H1 (cell line): ENCODE measurements around the gene PDF. TPM values are rescaled to one million over a fixed set of nuclear protein-coding genes. Genes with fewer than 3 reads are reported as not detected.

ENCODE experiments used
- CTCF ChIA-PET: fragments of 300-600 bp; sonication (Branson Sonifier 250); formaldehyde crosslinking; loops from one replicate; lab custom pipeline; 2021; ENCODE audit not compliant: partially characterized antibody; lab: Charles Lee
- POLR2A ChIA-PET: fragments of 300-600 bp; sonication (Branson Sonifier 250); formaldehyde crosslinking; loops from one replicate; lab custom pipeline; 2021; ENCODE audit warnings: inconsistent platforms; ENCODE audit not compliant: partially characterized antibody; lab: Charles Lee
- DNase-seq, 2 experiments: peaks; one replicate each; pipeline versions ENCODE4 v3.0.0 to v3.0.0-alpha.2; 2010 to 2022; ENCODE audit warnings: low spot score in 2 of 2, low read depth in 1 of 2, mixed read lengths in 1 of 2
- FAIRE-seq: peaks from 2 replicates; lab custom pipeline; 2011; peaks lifted over from hg19 to GRCh38; lab: Jason Lieb, UNC
- H2AFZ ChIP-seq: 2 replicates; pipeline ENCODE4 v1.8.1; 2012; ENCODE audit warnings: low read length, inconsistent platforms
- H2AK5ac ChIP-seq: 2 replicates; pipeline ENCODE4 v1.6.1; 2013; ENCODE audit warnings: low read depth, low read length
- H2BK120ac ChIP-seq: replicated peaks from 2 replicates; pipeline ENCODE3; 2013; ENCODE audit warnings: low read depth, low read length, inconsistent platforms
- H2BK12ac ChIP-seq: 2 replicates; pipeline ENCODE4 v1.6.1; 2013; ENCODE audit warnings: low read depth, low read length
- H2BK15ac ChIP-seq: 2 replicates; pipeline ENCODE4 v1.6.1; 2013; ENCODE audit warnings: low read length
- H2BK20ac ChIP-seq: 2 replicates; pipeline ENCODE4 v1.6.1; 2013; ENCODE audit warnings: low read length
- H2BK5ac ChIP-seq: 2 replicates; pipeline ENCODE4 v1.6.1; 2013; ENCODE audit warnings: low read depth, low read length
- H3K14ac ChIP-seq: 2 replicates; pipeline ENCODE4 v1.6.1; 2013; ENCODE audit warnings: inconsistent platforms; ENCODE audit not compliant: insufficient read length
- H3K18ac ChIP-seq: 2 replicates; pipeline ENCODE4 v1.6.1; 2013; ENCODE audit warnings: low read length; ENCODE audit errors: extremely low read depth
- H3K23ac ChIP-seq: 2 replicates; pipeline ENCODE4 v1.6.1; 2013; ENCODE audit warnings: inconsistent platforms; ENCODE audit not compliant: insufficient read length
- H3K23me2 ChIP-seq: 2 replicates; pipeline ENCODE4 v1.6.1; 2013; ENCODE audit warnings: low read depth, low read length
- H3K27ac ChIP-seq: 2 replicates; pipeline ENCODE4 v1.6.1; 2011; ENCODE audit warnings: low read depth, low read length, inconsistent platforms
- H3K27me3 ChIP-seq, 4 experiments: replicated peaks in 1 of 4; 1 replicate in 1 of 4; 2 replicates in 3 of 4; pipeline versions ENCODE4 v1.6.1 to v1.8.1; 2011 to 2013; ENCODE audit warnings: low read length in 3 of 4, mild to moderate bottlenecking in 3 of 4, inconsistent platforms in 2 of 4, mixed read lengths in 2 of 4, moderate library complexity in 1 of 4; ENCODE audit not compliant: control insufficient read depth in 3 of 4, insufficient read depth in 3 of 4; ENCODE audit errors: extremely low read depth in 1 of 4
- H3K36me3 ChIP-seq, 4 experiments: 2 replicates each; pipeline versions ENCODE4 v1.6.1 to v1.8.1; 2011 to 2013; ENCODE audit warnings: mild to moderate bottlenecking in 4 of 4, low read length in 3 of 4, moderate library complexity in 2 of 4, control low read depth in 1 of 4, inconsistent platforms in 1 of 4; ENCODE audit not compliant: insufficient read depth in 4 of 4, control insufficient read depth in 2 of 4
- H3K4ac ChIP-seq: replicated peaks from 2 replicates; pipeline ENCODE3; 2013; ENCODE audit warnings: low read length, low read depth, mixed read lengths, inconsistent platforms; ENCODE audit not compliant: insufficient read length
- H3K4me1 ChIP-seq, 4 experiments: replicated peaks in 1 of 4; 1 replicate in 1 of 4; 2 replicates in 3 of 4; pipeline versions ENCODE4 v1.6.1 to v1.8.1; 2011 to 2013; ENCODE audit warnings: low read length in 3 of 4, inconsistent platforms in 2 of 4, mixed read lengths in 1 of 4; ENCODE audit not compliant: insufficient read depth in 4 of 4, control insufficient read depth in 3 of 4
- H3K4me2 ChIP-seq, 2 experiments: 2 replicates each; pipeline versions ENCODE4 v1.6.1 to v1.8.1; 2011 to 2013; ENCODE audit warnings: low read depth in 2 of 2, low read length in 2 of 2, control low read depth in 1 of 2, inconsistent platforms in 1 of 2, mild to moderate bottlenecking in 1 of 2; ENCODE audit not compliant: insufficient read depth in 1 of 2
- H3K4me3 ChIP-seq, 4 experiments: fragments of 200-600, 300-600 bp in 1 of 4; sonication (generic), shearing (Covaris generic), sonication (Bioruptor Twin) in 1 of 4; 2 replicates each; pipeline versions ENCODE4 v1.5.1 to v1.8.1; 2011 to 2016; ENCODE audit warnings: low read length in 4 of 4, low read depth in 3 of 4, control low read depth in 2 of 4, inconsistent platforms in 2 of 4, mild to moderate bottlenecking in 2 of 4, mixed read lengths in 1 of 4, moderate library complexity in 1 of 4; ENCODE audit not compliant: insufficient read depth in 2 of 4; ENCODE audit errors: extremely low read depth in 1 of 4
- H3K56ac ChIP-seq: replicated peaks from 2 replicates; pipeline ENCODE3; 2013; ENCODE audit warnings: low read depth, mild to moderate bottlenecking, mixed read lengths, low read length, inconsistent platforms; ENCODE audit not compliant: insufficient read length
- H3K79me1 ChIP-seq: 2 replicates; pipeline ENCODE4 v1.6.1; 2013; ENCODE audit warnings: low read depth, low read length, control low read depth
- H3K79me2 ChIP-seq, 2 experiments: 2 replicates each; pipeline versions ENCODE4 v1.6.1 to v1.8.1; 2012 to 2013; ENCODE audit warnings: low read length in 2 of 2, mild to moderate bottlenecking in 2 of 2, inconsistent platforms in 1 of 2; ENCODE audit not compliant: insufficient read depth in 2 of 2, control insufficient read depth in 1 of 2
- H3K9ac ChIP-seq, 4 experiments: replicated peaks in 1 of 4; 1 replicate in 1 of 4; 2 replicates in 3 of 4; pipeline versions ENCODE4 v1.6.1 to v1.8.1; 2011 to 2013; ENCODE audit warnings: low read depth in 3 of 4, low read length in 3 of 4, control low read depth in 2 of 4, mild to moderate bottlenecking in 2 of 4, moderate library complexity in 2 of 4, inconsistent platforms in 1 of 4; ENCODE audit errors: extremely low read depth in 1 of 4
- H3K9me3 ChIP-seq, 2 experiments: 2 replicates each; pipeline versions ENCODE4 v1.6.1 to v1.8.1; 2012 to 2013; ENCODE audit warnings: mild to moderate bottlenecking in 2 of 2, moderate library complexity in 2 of 2, control low read depth in 1 of 2, inconsistent platforms in 1 of 2, low read depth in 1 of 2, low read length in 1 of 2, mixed read lengths in 1 of 2; ENCODE audit not compliant: insufficient read depth in 2 of 2
- H4K20me1 ChIP-seq, 2 experiments: replicated peaks in 1 of 2; 2 replicates each; pipeline versions ENCODE3 to v1.8.1; 2011 to 2013; ENCODE audit warnings: inconsistent platforms in 2 of 2, low read length in 2 of 2, mild to moderate bottlenecking in 1 of 2; ENCODE audit not compliant: insufficient read depth in 2 of 2, control insufficient read depth in 1 of 2
- H4K5ac ChIP-seq: 2 replicates; pipeline ENCODE4 v1.6.1; 2013; ENCODE audit warnings: low read length, low read depth, mixed read lengths, inconsistent platforms; ENCODE audit not compliant: insufficient read length
- H4K8ac ChIP-seq: 2 replicates; pipeline ENCODE4 v1.8.0; 2013; ENCODE audit warnings: mild to moderate bottlenecking, moderate library complexity, low read length, inconsistent platforms; ENCODE audit not compliant: insufficient read depth; ENCODE audit errors: extremely low read depth
- H4K91ac ChIP-seq: replicated peaks from 2 replicates; pipeline ENCODE3; 2013; ENCODE audit warnings: low read length, mixed read lengths, inconsistent platforms; ENCODE audit not compliant: insufficient read length
- BACH1 ChIP-seq: IDR thresholded peaks from 2 replicates; pipeline ENCODE4 v1.6.1; 2012; ENCODE audit warnings: low read length, improper control_type of control experiment
- CHD2 ChIP-seq: IDR thresholded peaks from 2 replicates; pipeline ENCODE4 v1.6.1; 2012; ENCODE audit warnings: low read length, improper control_type of control experiment
- EZH2 ChIP-seq: fragments of 200-600 bp; sonication (generic); IDR thresholded peaks from 2 replicates; pipeline ENCODE4 v1.7.1; 2012; ENCODE audit warnings: low read depth, mild to moderate bottlenecking, moderate library complexity, low read length, inconsistent platforms; ENCODE audit not compliant: severe bottlenecking
- HDAC6 ChIP-seq: IDR thresholded peaks from one replicate; pipeline ENCODE4 v1.7.1; 2012; ENCODE audit warnings: low read depth, mild to moderate bottlenecking, inconsistent platforms, low read length, moderate library complexity
- JUND ChIP-seq: IDR thresholded peaks from 2 replicates; pipeline ENCODE4 v1.6.1; 2011; ENCODE audit warnings: mild to moderate bottlenecking, improper control_type of control experiment, low read length
- NANOG ChIP-seq: IDR thresholded peaks from 2 replicates; pipeline ENCODE4 v1.6.1; 2011; ENCODE audit warnings: low read length, low read depth, mild to moderate bottlenecking, inconsistent platforms; ENCODE audit not compliant: insufficient read depth, poor library complexity, severe bottlenecking
- POLR2AphosphoS5 ChIP-seq: IDR thresholded peaks from 2 replicates; pipeline ENCODE4 v1.6.1; 2011; ENCODE audit warnings: low read depth, low read length
- SP1 ChIP-seq: IDR thresholded peaks from 2 replicates; pipeline ENCODE4 v1.6.1; 2011; ENCODE audit warnings: low read depth, low read length
- SP2 ChIP-seq: IDR thresholded peaks from 2 replicates; pipeline ENCODE4 v1.6.1; 2012; ENCODE audit warnings: mild to moderate bottlenecking, low read length, inconsistent platforms
- SUZ12 ChIP-seq: fragments of 200-600 bp; sonication (generic); IDR thresholded peaks from 2 replicates; pipeline ENCODE4 v1.6.1; 2012; ENCODE audit warnings: mild to moderate bottlenecking, inconsistent platforms, low read length, moderate library complexity, mixed read lengths
- TAF1 ChIP-seq: IDR thresholded peaks from 2 replicates; pipeline ENCODE4 v1.6.1; 2011; ENCODE audit warnings: mild to moderate bottlenecking, low read depth, low read length
- WGBS, 2 experiments: shearing (Covaris generic) in 1 of 2; methylation state at CpG; one replicate each; pipeline versions ENCODE4 v1.1.6 to v1.1.7; 2013 to 2015; ENCODE audit warnings: low lambda C conversion rate in 2 of 2, mixed read lengths in 2 of 2, inconsistent platforms in 1 of 2, low coverage in 1 of 2, missing lambda C conversion rate in 1 of 2; ENCODE audit not compliant: insufficient replicate concordance in 2 of 2, insufficient coverage in 1 of 2, insufficient read length in 1 of 2; ENCODE audit errors: extremely low coverage in 1 of 2, missing lambda C conversion rate in 1 of 2; 5-methylcytosine and 5-hydroxymethylcytosine counted together
- polyA plus RNA-seq, 7 experiments: library from polyadenylated mRNA; depleted of rRNA in 3 of 7; stranded (reverse) in 5 of 7; unstranded in 2 of 7; fragments of >200 nt in 5 of 7; fragments of 200-250 nt in 2 of 7; gene quantifications; 1 replicate in 5 of 7; 2 replicates in 1 of 7; 4 replicates in 1 of 7; pipeline versions ENCODE4 v1.2.1 to v1.2.3, GENCODE V29; 2011 to 2013; ENCODE audit warnings: missing spikeins in 2 of 7, mixed read lengths in 2 of 7
- total RNA-seq: library from RNA; stranded (reverse); fragmentation: NEBNext Ultra II Directional; extraction: Animal tissue kit (Norgen Biotek cat#: 25700); gene quantifications from 2 replicates; pipeline ENCODE4 v1.2.1, GENCODE V29; 2021
- TF ChIP-seq, protein P1 (sequence below), 3 experiments: IDR thresholded peaks; 1 replicate in 2 of 3; 2 replicates in 1 of 3; pipeline versions ENCODE4 v1.5.1 to v1.6.1; 2011; ENCODE audit warnings: low read length in 3 of 3, mild to moderate bottlenecking in 3 of 3, inconsistent platforms in 2 of 3, low read depth in 1 of 3, moderate library complexity in 1 of 3; ENCODE audit not compliant: insufficient read depth in 1 of 3; ENCODE audit errors: control extremely low read depth in 1 of 3

PDF gene
- total and polyA plus RNA-seq, 2 of the 8 experiments (the other 6 are each of a cell fraction or from before 2014, with no cell fraction given) = 17.7 to 23.9 TPM

DNA sequence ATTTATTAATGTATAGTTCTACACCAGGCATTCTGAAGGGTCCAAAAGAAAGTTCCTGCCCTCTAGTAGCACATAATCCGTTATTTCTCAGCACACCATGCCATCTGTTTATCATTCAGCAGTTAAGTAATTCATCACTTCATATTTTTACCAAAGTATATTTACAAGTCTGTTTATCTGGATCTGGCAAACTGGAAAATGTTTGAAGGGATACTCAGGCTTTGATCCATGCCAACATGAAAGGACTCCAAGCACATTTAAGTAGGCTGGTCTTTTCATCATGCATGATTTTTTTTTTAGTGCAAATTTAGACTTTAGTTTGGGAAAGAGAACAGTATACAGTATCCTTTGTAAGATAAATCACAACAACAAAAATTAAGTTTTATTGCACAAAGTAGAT lies 23.3 kb downstream of the PDF start:
- Histone ChIP-seq H2AFZ (no peak overlapping the region), H3K14ac (no peak overlapping the region), H3K79me1 (no peaks in the 10 kb centered on the region), H3K27me3 (no peaks in the 10 kb centered on the region), H2BK12ac (no peak overlapping the region), H3K36me3 (no peaks in the 10 kb centered on the region; a peak in 1 of 8 replicates), H3K9me3 (no peaks in the 10 kb centered on the region), H3K79me2 (peaks cover 0 to 3% of the 10 kb centered on the region in 2 experiments; a peak in 1 of 4 replicates), H3K9ac (no peak overlapping the region), H3K56ac (no peak overlapping the region), H2BK20ac (no peak overlapping the region), H3K27ac (no peak overlapping the region), H2BK5ac (no peak overlapping the region), H3K23ac (no peak overlapping the region), H3K23me2 (0 out of 2 replicates have a peak, but pooled peaks cover 2% of the 10 kb centered on the region), H3K4me1 (peaks cover 0 to 3% (median under 1%) of the 10 kb centered on the region in 4 experiments; a peak in 3 of 7 replicates), H3K4me3 (no peak overlapping the region), H3K4ac (no peak overlapping the region), H4K5ac (no peak overlapping the region), H2AK5ac (no peak overlapping the region), H4K91ac (no peak overlapping the region), H2BK120ac (no peak overlapping the region), H2BK15ac (no peak overlapping the region), H4K20me1 (peaks cover 2 to 3% of the 10 kb centered on the region in 2 experiments), H3K4me2 (no peak overlapping the region), H3K18ac (no peak overlapping the region), H4K8ac (no peak overlapping the region)
- WGBS, 2 experiments = 89% methylated on average over 1 of the region's 1 CpG; no CpG with 5 or more reads in 1 of the 2 experiments
- TF ChIP-seq SP1 = no peak
- TF ChIP-seq JUND = no peak
- TF ChIP-seq SP2 = no peak
- no peak for TF ChIP-seq POLR2AphosphoS5
- TF ChIP-seq EZH2 = no peak
- no peak for TF ChIP-seq HDAC6
- no peak for TF ChIP-seq SUZ12
- no peak for TF ChIP-seq CHD2
- TF ChIP-seq, protein P1, sequence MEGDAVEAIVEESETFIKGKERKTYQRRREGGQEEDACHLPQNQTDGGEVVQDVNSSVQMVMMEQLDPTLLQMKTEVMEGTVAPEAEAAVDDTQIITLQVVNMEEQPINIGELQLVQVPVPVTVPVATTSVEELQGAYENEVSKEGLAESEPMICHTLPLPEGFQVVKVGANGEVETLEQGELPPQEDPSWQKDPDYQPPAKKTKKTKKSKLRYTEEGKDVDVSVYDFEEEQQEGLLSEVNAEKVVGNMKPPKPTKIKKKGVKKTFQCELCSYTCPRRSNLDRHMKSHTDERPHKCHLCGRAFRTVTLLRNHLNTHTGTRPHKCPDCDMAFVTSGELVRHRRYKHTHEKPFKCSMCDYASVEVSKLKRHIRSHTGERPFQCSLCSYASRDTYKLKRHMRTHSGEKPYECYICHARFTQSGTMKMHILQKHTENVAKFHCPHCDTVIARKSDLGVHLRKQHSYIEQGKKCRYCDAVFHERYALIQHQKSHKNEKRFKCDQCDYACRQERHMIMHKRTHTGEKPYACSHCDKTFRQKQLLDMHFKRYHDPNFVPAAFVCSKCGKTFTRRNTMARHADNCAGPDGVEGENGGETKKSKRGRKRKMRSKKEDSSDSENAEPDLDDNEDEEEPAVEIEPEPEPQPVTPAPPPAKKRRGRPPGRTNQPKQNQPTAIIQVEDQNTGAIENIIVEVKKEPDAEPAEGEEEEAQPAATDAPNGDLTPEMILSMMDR (IDR thresholded peaks at IDR 0.05; ENCODE audit: control extremely low read depth in 1 of 3, insufficient read depth in 1 of 3, low read depth in 1 of 3, low read length in 3 of 3) = no peak
- TF ChIP-seq TAF1 = no peak
- no peak for TF ChIP-seq NANOG
- no peak for TF ChIP-seq BACH1
- POLR2A ChIA-PET = no interaction called here
- CTCF ChIA-PET = interaction anchor here (0.7 kb wide), 1 partner anchor 91 kb away, joined by 4 read pairs; no protein-coding TSS in a partner anchor
- FAIRE-seq = no peak
- DNase-seq = no peak
